ENCODE data around the gene JUN. TPM values are rescaled to one million over a fixed set of nuclear protein-coding genes. Genes with fewer than 3 reads are reported as not detected.
A peak's percentile ranks its signal among the peaks of the same experiment; 100 is the strongest.

JUN gene
- total and polyA plus RNA-seq, 2 of the 4 experiments (the other 2 are of a cell fraction): 46.6 to 89.1 TPM

GRCh38 chr1:58823481-58824010 is 39.7 kb upstream of the JUN start:
- peaks cover 10% of the 10 kb centered on the region for H3K9me3 ChIP-seq (ENCODE audit: control insufficient read depth, insufficient read depth, low read length)
- H3K4me1 ChIP-seq (ENCODE audit: control insufficient read depth, insufficient read depth, low read length): peaks cover 9% of the 10 kb centered on the region
- peak overlapping the region; percentile 58 for H2BK5ac ChIP-seq (ENCODE audit: low read depth, low read length, poor library complexity, severe bottlenecking)
- CTCF ChIA-PET: no interaction called here
- H2AFZ ChIP-seq (replicated peaks; ENCODE audit: low read length, poor library complexity): no peak overlapping the region
- peak; percentile 92 for ATAC-seq (ENCODE audit: low read depth)
- peak overlapping the region; percentile 65; the same call in 1 of the 2 replicates for H3K27ac ChIP-seq (ENCODE audit: insufficient read depth, low read length)
- H4K20me1 ChIP-seq (ENCODE audit: insufficient read depth, low read length): no peaks in the 10 kb centered on the region
- 0 out of 2 replicates have a peak overlapping the region, but pooled peaks have one; percentile 35 for H3K14ac ChIP-seq (replicated peaks; ENCODE audit: low read depth, low read length)
- H2AK9ac ChIP-seq (replicated peaks; ENCODE audit: low read depth, low read length, poor library complexity): no peak overlapping the region
- peak overlapping the region; percentile 24 for H2BK120ac ChIP-seq (ENCODE audit: low read depth, low read length)
- peak overlapping the region; percentile 47 for H2AK5ac ChIP-seq (ENCODE audit: low read depth, low read length)
- H3K23ac ChIP-seq (ENCODE audit: low read depth, low read length): peak overlapping the region; percentile 8; the same call in 1 of the 2 replicates
- peak overlapping the region; percentile 57 for H3K4me2 ChIP-seq (ENCODE audit: low read depth, low read length)
- H4K91ac ChIP-seq (ENCODE audit: insufficient read depth, low read depth, low read length): peak overlapping the region; percentile 12; the same call in 1 of the 2 replicates
- peak overlapping the region; percentile 55 for H4K5ac ChIP-seq (ENCODE audit: low read depth, low read length)
- H3K36me3 ChIP-seq (ENCODE audit: control insufficient read depth, insufficient read depth, low read length): no peaks in the 10 kb centered on the region
- intact Hi-C loops (cut with micrococcal nuclease): no loop called here
- no CpG with 5 or more reads among the region's 4 CpGs for WGBS, 2 experiments (ENCODE audit: extremely low coverage in 2 of 2, insufficient read length in 1 of 2)
- no peaks in the 10 kb centered on the region for H3K27me3 ChIP-seq (ENCODE audit: control insufficient read depth, insufficient read depth, low read length)
- dilution Hi-C loops (cut with HindIII; ENCODE audit: low sequenced_read_pairs, unreplicated experiment): no loop called here
- peaks cover 5% of the 10 kb centered on the region for H3K9me1 ChIP-seq (ENCODE audit: insufficient read depth, low read length)
- POLR2A ChIA-PET (ENCODE audit: unreplicated experiment): no interaction called here
- peak overlapping the region; percentile 67 for H3K18ac ChIP-seq (ENCODE audit: low read depth, low read length)
- BruUV-seq (replicated peaks): no TSS peak
- 0 out of 2 replicates have a peak overlapping the region, but pooled peaks have one; percentile 13 for H3K9ac ChIP-seq (ENCODE audit: low read depth, low read length)
- H3K79me1 ChIP-seq (ENCODE audit: low read depth in 1 of 2, low read length in 2 of 2): no peaks in the 10 kb centered on the region
- TF ChIP-seq MAFK (IDR thresholded peaks at IDR 0.05; ENCODE audit: low read depth, low read length) (0 out of 2 replicates have a peak, but pooled peaks have one; percentile 21), CTCF (conservative IDR thresholded peaks at IDR 0.05; ENCODE audit: low read depth, low read length) (no peak), CHD1 (IDR thresholded peaks at IDR 0.05; ENCODE audit: low read depth, low read length) (0 out of 2 replicates have a peak, but pooled peaks have one; percentile 47), SMC3 (IDR thresholded peaks at IDR 0.05; ENCODE audit: low read depth, low read length) (0 out of 2 replicates have a peak, but pooled peaks have one; percentile 4), NFE2L2 (IDR thresholded peaks at IDR 0.05; ENCODE audit: low read depth, low read length) (peak; percentile 17; the same call in 1 of the 2 replicates), FOS (IDR thresholded peaks at IDR 0.05; ENCODE audit: low read depth, low read length) (peak; percentile 90), RFX5 (IDR thresholded peaks at IDR 0.05; ENCODE audit: low read depth, low read length) (no peak), BHLHE40 (IDR thresholded peaks at IDR 0.05; ENCODE audit: low read depth, low read length) (peak; percentile 18; the same call in 1 of the 2 replicates), CEBPB (IDR thresholded peaks at IDR 0.05; ENCODE audit: low read depth, low read length) (no peak), USF2 (IDR thresholded peaks at IDR 0.05; ENCODE audit: low read depth, low read length) (peak; percentile 29; the same call in 1 of the 2 replicates), MXI1 (IDR thresholded peaks at IDR 0.05; ENCODE audit: borderline replicate concordance, low read depth, low read length) (0 out of 2 replicates have a peak, but pooled peaks have one; percentile 53), RAD21 (IDR thresholded peaks at IDR 0.05; ENCODE audit: low read length) (peak; percentile 36), POLR2A (IDR thresholded peaks at IDR 0.05; ENCODE audit: low read depth, low read length) (no peak)
- in situ Hi-C loops (cut with MboI; ENCODE audit: low sequenced_read_pairs): no loop called here
- no peak overlapping the region for H3K56ac ChIP-seq (ENCODE audit: extremely low read depth, insufficient read depth, low read length)
- peak overlapping the region; percentile 52 for H2BK20ac ChIP-seq (ENCODE audit: low read depth, low read length)
- H4K8ac ChIP-seq (ENCODE audit: low read depth in 2 of 2, low read length in 2 of 2): peak overlapping the region in 1 of 2 experiments; percentile 48; a peak in 1 of 4 replicates
- no peak overlapping the region for H3K4me3 ChIP-seq (ENCODE audit: insufficient read depth, low read depth, low read length)
- peak; percentile 95 for DNase-seq
- peak overlapping the region; percentile 4; the same call in 1 of the 2 replicates for H3K4ac ChIP-seq (ENCODE audit: low read depth, low read length)
- H2BK15ac ChIP-seq (ENCODE audit: low read depth, low read length): peak overlapping the region; percentile 2; the same call in 1 of the 3 replicates

All from IMR-90 (cell line).